ENCODE measurements around the gene PARD3.

Gene PARD3

DNA sequence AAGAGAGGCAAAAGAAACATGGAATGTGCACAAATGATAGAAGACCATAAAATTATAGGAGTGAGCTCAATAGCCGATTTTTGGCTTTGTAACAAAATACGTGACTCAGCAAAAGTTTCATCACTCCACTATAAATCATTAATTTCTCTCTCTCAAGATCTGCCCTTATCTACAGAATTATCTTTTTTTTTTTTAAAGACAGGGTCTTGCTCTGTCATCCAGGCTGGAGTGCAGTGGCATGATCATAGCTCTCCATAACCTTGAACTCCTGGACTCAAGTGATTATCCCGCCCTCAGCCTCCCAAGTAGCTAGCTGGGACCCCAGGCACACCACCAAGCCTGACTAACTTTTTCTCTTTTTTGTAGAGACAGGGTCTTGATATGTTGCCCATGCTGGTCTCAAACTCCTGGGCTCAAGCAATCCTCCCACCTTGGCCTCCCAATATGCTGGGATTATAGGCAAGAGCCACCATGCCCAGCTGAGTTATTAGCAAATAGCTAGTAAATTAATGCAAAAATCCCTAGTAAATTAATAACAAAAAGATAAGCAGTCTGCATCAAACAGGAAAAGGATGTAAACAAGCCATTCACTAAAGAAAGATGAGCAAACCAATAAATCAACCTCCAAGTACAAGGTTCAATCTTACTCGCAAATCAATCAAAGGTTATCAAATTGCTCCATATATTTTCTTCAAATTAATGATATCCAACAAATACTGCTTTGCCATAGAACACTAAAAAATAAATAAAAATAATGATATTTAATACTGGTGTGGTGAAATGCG, 450.7 kb downstream of the PARD3 start:
- Histone ChIP-seq H2AFZ (ENCODE audit: low read depth) (no peak overlapping the region), H3K27me3 (ENCODE audit: insufficient read depth, low read depth) (no peaks in the 10 kb centered on the region), H3K9ac (no peak overlapping the region), H3K4me1 (ENCODE audit: low read depth, poor library complexity, severe bottlenecking) (no peaks in the 10 kb centered on the region), H3K27ac (no peak overlapping the region), H4K20me1 (ENCODE audit: insufficient read depth) (no peaks in the 10 kb centered on the region), H3K79me2 (ENCODE audit: insufficient read depth, low read depth) (no peaks in the 10 kb centered on the region), H3K36me3 (ENCODE audit: insufficient read depth) (no peaks in the 10 kb centered on the region), H3K4me2 (no peak overlapping the region), H3K4me3 (IDR thresholded peaks at IDR 0.05; ENCODE audit: insufficient read depth, low read depth, low read length) (no peak overlapping the region)
- TF ChIP-seq, protein P1, sequence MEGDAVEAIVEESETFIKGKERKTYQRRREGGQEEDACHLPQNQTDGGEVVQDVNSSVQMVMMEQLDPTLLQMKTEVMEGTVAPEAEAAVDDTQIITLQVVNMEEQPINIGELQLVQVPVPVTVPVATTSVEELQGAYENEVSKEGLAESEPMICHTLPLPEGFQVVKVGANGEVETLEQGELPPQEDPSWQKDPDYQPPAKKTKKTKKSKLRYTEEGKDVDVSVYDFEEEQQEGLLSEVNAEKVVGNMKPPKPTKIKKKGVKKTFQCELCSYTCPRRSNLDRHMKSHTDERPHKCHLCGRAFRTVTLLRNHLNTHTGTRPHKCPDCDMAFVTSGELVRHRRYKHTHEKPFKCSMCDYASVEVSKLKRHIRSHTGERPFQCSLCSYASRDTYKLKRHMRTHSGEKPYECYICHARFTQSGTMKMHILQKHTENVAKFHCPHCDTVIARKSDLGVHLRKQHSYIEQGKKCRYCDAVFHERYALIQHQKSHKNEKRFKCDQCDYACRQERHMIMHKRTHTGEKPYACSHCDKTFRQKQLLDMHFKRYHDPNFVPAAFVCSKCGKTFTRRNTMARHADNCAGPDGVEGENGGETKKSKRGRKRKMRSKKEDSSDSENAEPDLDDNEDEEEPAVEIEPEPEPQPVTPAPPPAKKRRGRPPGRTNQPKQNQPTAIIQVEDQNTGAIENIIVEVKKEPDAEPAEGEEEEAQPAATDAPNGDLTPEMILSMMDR (conservative IDR thresholded peaks at IDR 0.05; ENCODE audit: low read depth, low read length): no peak

DNA sequence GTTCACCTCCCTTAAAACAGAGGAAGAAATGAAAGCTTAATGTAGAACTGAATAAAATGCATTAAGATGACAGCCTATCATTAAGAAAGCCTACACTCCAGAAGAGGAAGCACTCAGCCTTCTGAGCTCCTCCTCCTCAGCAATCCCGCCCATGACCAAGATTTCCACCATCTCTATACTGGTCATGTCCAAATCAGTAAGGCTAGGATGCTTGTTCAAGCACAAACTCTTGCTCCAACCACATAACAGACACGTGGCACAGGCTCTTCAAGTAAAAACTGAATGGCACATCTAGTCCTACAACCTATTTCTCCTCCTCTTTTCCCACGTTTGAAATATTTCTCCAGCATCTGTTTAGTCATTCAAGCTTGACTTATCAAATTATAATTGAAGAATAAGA, 454.1 kb downstream of the PARD3 start:
- H3K27ac ChIP-seq: no peak overlapping the region
- no peak overlapping the region for H3K4me3 ChIP-seq (IDR thresholded peaks at IDR 0.05; ENCODE audit: insufficient read depth, low read depth, low read length)
- TF ChIP-seq, protein P1 (conservative IDR thresholded peaks at IDR 0.05; ENCODE audit: low read depth, low read length): no peak
- H3K27me3 ChIP-seq (ENCODE audit: insufficient read depth, low read depth): no peaks in the 10 kb centered on the region
- no peak overlapping the region for H3K9ac ChIP-seq
- no peaks in the 10 kb centered on the region for H3K79me2 ChIP-seq (ENCODE audit: insufficient read depth, low read depth)
- no peaks in the 10 kb centered on the region for H3K4me1 ChIP-seq (ENCODE audit: low read depth, poor library complexity, severe bottlenecking)
- no peak overlapping the region for H3K4me2 ChIP-seq
- no peaks in the 10 kb centered on the region for H4K20me1 ChIP-seq (ENCODE audit: insufficient read depth)
- H3K36me3 ChIP-seq (ENCODE audit: insufficient read depth): no peaks in the 10 kb centered on the region
- no peak overlapping the region for H2AFZ ChIP-seq (ENCODE audit: low read depth)

DNA sequence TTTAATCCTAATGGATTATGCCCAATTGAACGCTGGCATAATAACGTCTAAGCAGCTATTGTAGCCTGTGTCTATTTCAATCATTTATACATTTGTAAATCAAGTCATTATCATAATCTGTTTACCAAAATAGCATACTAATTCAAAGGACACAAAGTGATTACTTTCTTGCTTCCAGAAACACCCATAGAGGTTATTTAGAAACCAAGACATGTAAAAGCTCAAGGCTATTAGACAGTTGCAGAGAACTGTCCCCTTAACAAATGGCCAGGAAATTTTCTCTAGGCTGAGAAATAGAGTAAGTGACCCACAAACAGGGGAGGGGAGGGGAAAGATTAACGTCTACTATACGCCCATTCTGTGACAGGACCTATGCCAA, 455.7 kb downstream of the PARD3 start:
- Histone ChIP-seq H3K79me2 (ENCODE audit: insufficient read depth, low read depth) (no peaks in the 10 kb centered on the region), H3K4me2 (no peak overlapping the region), H4K20me1 (ENCODE audit: insufficient read depth) (no peaks in the 10 kb centered on the region), H3K4me1 (ENCODE audit: low read depth, poor library complexity, severe bottlenecking) (no peaks in the 10 kb centered on the region), H3K36me3 (ENCODE audit: insufficient read depth) (no peaks in the 10 kb centered on the region), H3K4me3 (IDR thresholded peaks at IDR 0.05; ENCODE audit: insufficient read depth, low read depth, low read length) (no peak overlapping the region), H3K27ac (no peak overlapping the region), H2AFZ (ENCODE audit: low read depth) (no peak overlapping the region), H3K27me3 (ENCODE audit: insufficient read depth, low read depth) (no peaks in the 10 kb centered on the region), H3K9ac (no peak overlapping the region)
- TF ChIP-seq, protein P1 (conservative IDR thresholded peaks at IDR 0.05; ENCODE audit: low read depth, low read length): no peak

DNA sequence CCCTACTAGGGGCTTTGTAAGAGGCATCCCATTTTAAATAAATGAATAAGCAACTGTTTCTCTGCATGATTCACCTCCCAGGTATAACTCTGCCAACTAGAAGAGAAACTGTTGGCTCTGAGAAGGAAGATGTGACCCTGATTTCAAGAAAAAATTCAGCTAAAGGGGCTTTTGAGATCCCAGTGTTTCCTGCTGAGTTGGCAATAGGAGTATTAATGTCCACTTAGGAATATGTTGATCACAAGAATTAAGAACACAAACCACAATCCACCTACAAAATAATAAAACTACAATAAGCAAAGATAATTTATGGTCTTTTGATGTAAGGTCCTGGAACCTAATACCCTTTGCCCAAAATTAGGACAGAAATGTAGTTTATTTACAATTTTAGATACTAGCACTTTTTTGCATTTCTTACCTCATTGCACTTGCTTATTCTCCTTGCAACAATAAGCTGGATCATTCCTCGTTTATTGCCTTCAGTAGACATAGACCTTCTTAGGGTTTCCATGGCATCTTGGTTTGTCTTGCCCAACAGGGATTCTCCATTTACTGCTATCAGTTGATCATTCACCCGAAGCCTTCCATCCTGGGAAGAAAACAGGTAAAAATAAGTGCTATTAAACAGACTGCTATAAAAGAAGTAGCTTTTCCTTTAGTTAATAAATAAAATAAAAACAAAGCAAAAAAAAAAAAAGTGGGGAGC, 456.2 kb downstream of the PARD3 start:
- Histone ChIP-seq H3K4me3 (IDR thresholded peaks at IDR 0.05; ENCODE audit: insufficient read depth, low read depth, low read length) (no peak overlapping the region), H3K9ac (no peak overlapping the region), H4K20me1 (ENCODE audit: insufficient read depth) (no peaks in the 10 kb centered on the region), H3K36me3 (ENCODE audit: insufficient read depth) (no peaks in the 10 kb centered on the region), H3K4me2 (no peak overlapping the region), H3K27me3 (ENCODE audit: insufficient read depth, low read depth) (no peaks in the 10 kb centered on the region), H3K79me2 (ENCODE audit: insufficient read depth, low read depth) (no peaks in the 10 kb centered on the region), H2AFZ (ENCODE audit: low read depth) (no peak overlapping the region), H3K4me1 (ENCODE audit: low read depth, poor library complexity, severe bottlenecking) (no peaks in the 10 kb centered on the region), H3K27ac (no peak overlapping the region)
- TF ChIP-seq, protein P1 (conservative IDR thresholded peaks at IDR 0.05; ENCODE audit: low read depth, low read length): no peak

All from KMS-11 (cell line).